NB4 (cell line): ENCODE results near the gene PASK.

Source experiments
- DNase-seq: peaks from one replicate; pipeline ENCODE4 v3.0.0; 2010; ENCODE audit warnings: low read depth
- H3K4me3 ChIP-seq: one replicate; pipeline ENCODE4 v1.5.1; 2011; ENCODE audit warnings: mild to moderate bottlenecking, low read depth, low read length, moderate library complexity
- MYC ChIP-seq: IDR thresholded peaks from 2 replicates; pipeline ENCODE4 v1.6.1; 2011; ENCODE audit warnings: low read depth, low read length
- POLR2A ChIP-seq: IDR thresholded peaks from 2 replicates; pipeline ENCODE4 v1.6.1; 2011; ENCODE audit warnings: mild to moderate bottlenecking; ENCODE audit not compliant: insufficient read length; ENCODE audit errors: extremely low read depth
- TF ChIP-seq, protein P1 (sequence below): IDR thresholded peaks from 2 replicates; pipeline ENCODE4 v1.6.1; 2011; ENCODE audit warnings: low read depth, low read length
- TF ChIP-seq, protein P2 (sequence below): IDR thresholded peaks from one replicate; pipeline ENCODE4 v1.5.1; 2012; ENCODE audit warnings: low read depth, low read length

The PASK gene

DNA sequence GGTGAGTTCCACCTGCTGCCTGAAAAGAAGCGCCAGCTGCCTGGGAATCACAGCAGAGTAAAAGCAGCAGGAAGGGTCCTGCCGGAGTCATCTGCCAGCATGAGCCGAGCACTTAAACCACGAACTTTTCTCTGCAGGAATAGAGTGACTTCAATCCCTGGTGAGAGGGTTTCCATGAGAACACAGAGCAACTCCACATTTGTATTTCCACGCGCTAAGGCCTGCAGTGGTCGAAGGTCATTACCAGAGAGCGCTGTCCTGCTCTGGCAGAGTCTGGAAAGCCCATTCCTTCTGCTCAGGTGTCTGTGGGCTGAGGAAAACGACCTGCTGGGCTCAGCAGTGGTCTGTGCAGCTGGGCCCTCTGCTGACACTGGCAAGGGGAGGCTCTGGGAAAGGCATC is 6.7 kb downstream of the PASK start:
- no peak for DNase-seq
- TF ChIP-seq, protein P1, sequence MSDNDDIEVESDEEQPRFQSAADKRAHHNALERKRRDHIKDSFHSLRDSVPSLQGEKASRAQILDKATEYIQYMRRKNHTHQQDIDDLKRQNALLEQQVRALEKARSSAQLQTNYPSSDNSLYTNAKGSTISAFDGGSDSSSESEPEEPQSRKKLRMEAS = no peak
- TF ChIP-seq, protein P2, sequence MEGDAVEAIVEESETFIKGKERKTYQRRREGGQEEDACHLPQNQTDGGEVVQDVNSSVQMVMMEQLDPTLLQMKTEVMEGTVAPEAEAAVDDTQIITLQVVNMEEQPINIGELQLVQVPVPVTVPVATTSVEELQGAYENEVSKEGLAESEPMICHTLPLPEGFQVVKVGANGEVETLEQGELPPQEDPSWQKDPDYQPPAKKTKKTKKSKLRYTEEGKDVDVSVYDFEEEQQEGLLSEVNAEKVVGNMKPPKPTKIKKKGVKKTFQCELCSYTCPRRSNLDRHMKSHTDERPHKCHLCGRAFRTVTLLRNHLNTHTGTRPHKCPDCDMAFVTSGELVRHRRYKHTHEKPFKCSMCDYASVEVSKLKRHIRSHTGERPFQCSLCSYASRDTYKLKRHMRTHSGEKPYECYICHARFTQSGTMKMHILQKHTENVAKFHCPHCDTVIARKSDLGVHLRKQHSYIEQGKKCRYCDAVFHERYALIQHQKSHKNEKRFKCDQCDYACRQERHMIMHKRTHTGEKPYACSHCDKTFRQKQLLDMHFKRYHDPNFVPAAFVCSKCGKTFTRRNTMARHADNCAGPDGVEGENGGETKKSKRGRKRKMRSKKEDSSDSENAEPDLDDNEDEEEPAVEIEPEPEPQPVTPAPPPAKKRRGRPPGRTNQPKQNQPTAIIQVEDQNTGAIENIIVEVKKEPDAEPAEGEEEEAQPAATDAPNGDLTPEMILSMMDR = no peak
- no peak overlapping the region for H3K4me3 ChIP-seq

DNA sequence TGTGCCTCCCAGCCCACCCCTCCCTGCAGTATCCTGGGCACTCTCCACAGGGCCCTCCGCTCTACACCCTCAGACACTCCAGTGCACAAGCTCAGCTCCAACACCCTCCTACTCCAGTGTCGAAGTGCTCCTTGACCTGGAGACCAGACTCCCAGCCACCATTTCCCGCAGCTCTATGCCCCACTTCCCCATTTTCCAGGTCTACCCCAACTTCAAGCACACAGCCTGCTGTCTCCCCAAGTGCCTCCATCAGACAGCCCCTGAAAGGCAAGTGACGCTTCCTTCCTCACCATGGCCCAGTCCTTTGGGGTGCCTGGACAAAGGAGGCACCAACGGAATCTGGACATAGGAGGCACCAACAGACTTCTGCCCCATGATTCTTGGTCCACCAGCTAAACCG is 7.2 kb downstream of the PASK start:
- TF ChIP-seq, protein P1 = no peak
- TF ChIP-seq, protein P2 = no peak
- TF ChIP-seq MYC (no peak), POLR2A (no peak)
- H3K4me3 ChIP-seq = no peak overlapping the region
- no peak for DNase-seq

DNA sequence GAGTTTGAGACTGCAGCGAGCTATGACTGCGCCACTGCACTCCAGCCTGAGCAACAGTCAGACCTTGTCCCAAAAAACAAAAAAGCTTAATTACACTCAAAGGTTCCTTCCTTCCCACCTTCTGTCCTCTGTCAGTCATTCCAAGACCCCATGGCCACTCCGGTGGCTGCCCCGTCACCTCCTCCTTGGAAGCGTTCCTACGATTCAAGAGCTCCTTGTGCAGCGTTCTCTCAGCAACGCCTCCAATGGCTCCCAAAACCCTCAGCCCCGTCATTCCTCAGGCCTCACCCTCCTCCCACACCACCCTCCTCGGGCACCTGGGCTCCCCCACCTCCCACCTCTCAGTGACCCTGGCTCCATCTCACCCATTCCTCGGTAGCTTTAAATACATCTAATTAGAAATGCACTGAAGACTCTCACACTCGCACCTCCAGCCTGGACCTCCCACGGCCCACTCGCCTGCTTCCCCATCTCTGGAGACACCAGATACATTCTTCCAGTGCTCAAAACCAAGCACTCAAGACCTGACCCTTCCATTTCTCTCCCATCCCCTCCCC is 8.0 kb downstream of the PASK start:
- DNase-seq = no peak
- TF ChIP-seq, protein P1 = no peak
- no peak for TF ChIP-seq MYC
- TF ChIP-seq, protein P2 = no peak
- TF ChIP-seq POLR2A = no peak
- no peak overlapping the region for H3K4me3 ChIP-seq

DNA sequence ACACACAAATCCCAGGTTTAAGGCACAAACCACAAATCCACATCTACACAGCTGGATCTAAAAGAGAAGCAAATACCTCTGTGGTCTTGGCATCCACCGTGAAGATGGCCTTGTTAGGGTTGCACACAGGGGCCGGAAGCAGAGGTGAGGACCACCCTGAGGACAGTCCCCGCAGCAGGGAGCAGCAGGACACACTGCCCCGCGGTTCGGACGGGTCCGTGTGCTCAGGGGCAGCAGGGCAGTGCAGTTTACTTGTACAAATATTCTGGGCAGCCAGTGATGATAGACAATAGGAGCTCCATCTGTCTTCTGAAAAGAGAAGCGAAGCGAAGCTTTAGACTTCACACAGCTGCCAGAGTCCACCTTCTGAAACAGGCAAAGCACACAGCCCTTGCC is 8.8 kb downstream of the PASK start:
- no peak for TF ChIP-seq POLR2A
- TF ChIP-seq, protein P1 = no peak
- TF ChIP-seq, protein P2 = no peak
- TF ChIP-seq MYC = no peak
- no peak for DNase-seq
- no peak overlapping the region for H3K4me3 ChIP-seq

DNA sequence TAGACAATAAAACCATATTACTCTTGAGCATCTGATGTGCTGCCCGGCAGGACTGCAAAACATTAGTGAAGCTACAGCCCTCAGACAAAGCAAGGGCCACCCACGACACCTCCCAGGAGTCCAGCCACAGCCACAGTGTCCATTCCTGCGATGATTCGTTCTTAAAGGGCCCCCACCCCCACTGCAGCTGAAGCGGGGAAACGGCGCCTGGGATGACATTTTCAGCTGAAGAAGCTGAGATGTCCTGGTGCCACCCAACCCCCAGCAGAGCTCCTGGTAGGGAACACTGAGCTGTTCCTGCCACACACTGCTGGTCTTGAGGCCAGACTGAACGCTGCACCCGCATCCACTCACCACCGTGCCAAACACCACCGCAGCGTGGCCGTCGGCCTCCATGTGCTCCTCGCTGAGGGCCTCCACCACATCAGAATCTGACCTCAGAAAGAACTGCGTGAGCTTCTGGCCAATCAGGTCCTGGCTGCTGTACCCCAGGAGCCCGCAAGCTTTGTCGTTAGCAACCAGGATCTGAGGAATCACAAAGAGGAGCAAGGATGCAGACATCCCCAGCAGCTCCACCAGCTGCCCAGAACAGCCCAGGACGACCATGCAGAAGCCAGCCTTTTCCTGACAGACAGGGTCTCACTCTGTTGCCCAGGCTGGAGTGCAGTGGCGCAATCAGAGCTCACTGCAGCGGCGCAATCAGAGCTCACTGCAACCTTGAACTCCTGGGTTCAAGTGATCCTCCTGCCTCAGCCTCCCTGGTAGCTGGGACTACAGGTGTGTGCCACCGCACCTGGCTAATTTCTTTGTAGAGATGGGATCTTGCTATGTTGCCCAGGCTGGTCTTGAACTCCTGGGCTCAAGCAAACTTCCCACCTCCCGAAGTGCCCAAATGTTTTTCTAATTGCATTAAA is 9.5 kb downstream of the PASK start:
- TF ChIP-seq, protein P1 = no peak
- TF ChIP-seq MYC (no peak), POLR2A (no peak)
- TF ChIP-seq, protein P2 = no peak
- H3K4me3 ChIP-seq = no peak overlapping the region
- DNase-seq = no peak
